ENCODE measurements around the gene PLXDC2. TPM values are rescaled to one million over a fixed set of nuclear protein-coding genes. Genes with fewer than 3 reads are reported as not detected.

PLXDC2 gene
- total and polyA plus RNA-seq, 10 of the 15 experiments (the other 5 are each of a cell fraction or from before 2014, with no cell fraction given): 0.05 to 1.8 (median 0.14) TPM; not detected in 2

DNA sequence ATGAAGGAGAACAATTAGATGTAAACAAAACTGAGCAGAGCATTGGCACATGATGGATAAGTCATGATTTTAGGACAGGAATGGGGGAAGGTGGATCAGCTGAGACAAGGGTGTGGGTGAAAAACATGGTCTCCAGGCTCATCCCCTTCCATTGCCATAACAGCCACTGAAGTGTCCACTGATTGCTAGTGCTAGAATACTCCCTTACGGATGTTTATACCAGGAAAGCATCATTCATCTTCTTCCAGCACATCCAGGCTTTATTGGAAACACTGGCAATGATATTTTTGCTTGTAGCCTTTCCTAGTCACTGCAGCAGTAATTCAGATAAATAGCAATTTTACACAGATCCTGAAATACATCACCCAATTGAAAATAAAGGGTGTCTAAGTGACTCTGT is 259.5 kb downstream of the PLXDC2 start:
- Histone ChIP-seq H3K27me3 (replicated peaks in 1 of 2; ENCODE audit: control insufficient read depth in 2 of 2, insufficient read depth in 2 of 2, low read length in 1 of 2) (no peaks in the 10 kb centered on the region), H3K79me2 (ENCODE audit: control insufficient read depth, insufficient read depth, low read length) (no peaks in the 10 kb centered on the region), H3K4me2 (ENCODE audit: control insufficient read depth, insufficient read depth) (no peak overlapping the region), H3K9ac (ENCODE audit: control insufficient read depth, insufficient read depth, low read length) (no peak overlapping the region), H3K4me1 (ENCODE audit: control insufficient read depth, insufficient read depth, low read length) (no peaks in the 10 kb centered on the region), H3K27ac (ENCODE audit: control insufficient read depth, insufficient read depth) (no peak overlapping the region), H4K20me1 (ENCODE audit: control insufficient read depth, insufficient read depth) (no peaks in the 10 kb centered on the region), H3K9me3 (replicated peaks; ENCODE audit: control insufficient read depth, insufficient read depth, low read length) (no peaks in the 10 kb centered on the region), H3K36me3 (ENCODE audit: control insufficient read depth in 2 of 2, insufficient read depth in 2 of 2, low read length in 1 of 2) (no peaks in the 10 kb centered on the region), H3K4me3 (no peak overlapping the region), H2AFZ (ENCODE audit: control insufficient read depth, low read depth, low read length) (no peak overlapping the region)
- SMC1A ChIA-PET (ENCODE audit: uncharacterized antibody, unreplicated experiment): no interaction called here
- no TSS peak for BruUV-seq (replicated peaks)
- POLR2A ChIA-PET: no interaction called here
- ATAC-seq (no peak), FAIRE-seq (no peak), DNase-seq (ENCODE audit: low read depth, low spot score) (no peak)
- intact Hi-C loops (cut with micrococcal nuclease; ENCODE audit: unreplicated experiment) (no loop called here), in situ Hi-C loops (cut with MboI) (no loop called here)
- TF ChIP-seq IKZF1 (conservative IDR thresholded peaks at IDR 0.05) (no peak), ZNF217 (IDR thresholded peaks at IDR 0.05) (no peak), ZNF207 (IDR thresholded peaks at IDR 0.05; ENCODE audit: borderline replicate concordance) (no peak), E4F1 (IDR thresholded peaks at IDR 0.05; ENCODE audit: borderline replicate concordance, partially characterized antibody) (no peak), MEF2A (IDR thresholded peaks at IDR 0.05; ENCODE audit: insufficient read depth, low read depth, low read length) (no peak), WRNIP1 (IDR thresholded peaks at IDR 0.05; ENCODE audit: borderline replicate concordance, low read depth, low read length) (no peak)
- TF ChIP-seq, protein P1, sequence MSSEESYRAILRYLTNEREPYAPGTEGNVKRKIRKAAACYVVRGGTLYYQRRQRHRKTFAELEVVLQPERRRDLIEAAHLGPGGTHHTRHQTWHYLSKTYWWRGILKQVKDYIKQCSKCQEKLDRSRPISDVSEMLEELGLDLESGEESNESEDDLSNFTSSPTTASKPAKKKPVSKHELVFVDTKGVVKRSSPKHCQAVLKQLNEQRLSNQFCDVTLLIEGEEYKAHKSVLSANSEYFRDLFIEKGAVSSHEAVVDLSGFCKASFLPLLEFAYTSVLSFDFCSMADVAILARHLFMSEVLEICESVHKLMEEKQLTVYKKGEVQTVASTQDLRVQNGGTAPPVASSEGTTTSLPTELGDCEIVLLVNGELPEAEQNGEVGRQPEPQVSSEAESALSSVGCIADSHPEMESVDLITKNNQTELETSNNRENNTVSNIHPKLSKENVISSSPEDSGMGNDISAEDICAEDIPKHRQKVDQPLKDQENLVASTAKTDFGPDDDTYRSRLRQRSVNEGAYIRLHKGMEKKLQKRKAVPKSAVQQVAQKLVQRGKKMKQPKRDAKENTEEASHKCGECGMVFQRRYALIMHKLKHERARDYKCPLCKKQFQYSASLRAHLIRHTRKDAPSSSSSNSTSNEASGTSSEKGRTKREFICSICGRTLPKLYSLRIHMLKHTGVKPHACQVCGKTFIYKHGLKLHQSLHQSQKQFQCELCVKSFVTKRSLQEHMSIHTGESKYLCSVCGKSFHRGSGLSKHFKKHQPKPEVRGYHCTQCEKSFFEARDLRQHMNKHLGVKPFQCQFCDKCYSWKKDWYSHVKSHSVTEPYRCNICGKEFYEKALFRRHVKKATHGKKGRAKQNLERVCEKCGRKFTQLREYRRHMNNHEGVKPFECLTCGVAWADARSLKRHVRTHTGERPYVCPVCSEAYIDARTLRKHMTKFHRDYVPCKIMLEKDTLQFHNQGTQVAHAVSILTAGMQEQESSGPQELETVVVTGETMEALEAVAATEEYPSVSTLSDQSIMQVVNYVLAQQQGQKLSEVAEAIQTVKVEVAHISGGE (CRISPR knock-in tag; IDR thresholded peaks at IDR 0.05): no peak
- CTCF ChIA-PET: interaction anchor here (0.6 kb wide), 1 partner anchor 1284 kb away, joined by 4 read pairs; no protein-coding TSS in a partner anchor
- 0% methylated on average over 1 of the region's 1 CpG for WGBS (ENCODE audit: insufficient coverage, insufficient replicate concordance, low lambda C conversion rate, missing lambda C conversion rate)
- RAD21 ChIA-PET (ENCODE audit: unreplicated experiment): no interaction called here
